SU-DHL-6 (cell line): ENCODE data around the gene COX4I1.

Experiments used
- H2AFZ ChIP-seq: fragments of 200-600 bp; sonication (generic); 2 replicates; pipeline ENCODE4 v1.6.1; 2014; ENCODE audit warnings: low read depth, mild to moderate bottlenecking, moderate library complexity, mixed read lengths, antibody characterized with exemption, low read length; ENCODE audit not compliant: severe bottlenecking
- H3F3A ChIP-seq: fragments of 200-600 bp; shearing (Covaris generic); 2 replicates; pipeline ENCODE4 v1.6.0; 2016; ENCODE audit warnings: antibody characterized with exemption, mild to moderate bottlenecking; ENCODE audit not compliant: insufficient read depth
- H3K27ac ChIP-seq: fragments of 200-600 bp; sonication (generic); 2 replicates; pipeline ENCODE4 v1.5.1; 2016; ENCODE audit warnings: low read depth, mild to moderate bottlenecking, low read length, moderate library complexity, mixed read lengths
- H3K27me3 ChIP-seq: fragments of 200-600 bp; sonication (generic), shearing (Covaris generic); 2 replicates; pipeline ENCODE4 v1.6.0; 2014; ENCODE audit warnings: mild to moderate bottlenecking, low read length
- H3K36me3 ChIP-seq: fragments of 200-600 bp; sonication (generic); 2 replicates; pipeline ENCODE4 v1.6.1; 2014; ENCODE audit warnings: mild to moderate bottlenecking, low read length, mixed read lengths
- H3K4me2 ChIP-seq: fragments of 300-600, 200-600 bp; shearing (Covaris generic), sonication (generic); 2 replicates; pipeline ENCODE4 v1.6.0; 2014; ENCODE audit warnings: low read length, low read depth, mild to moderate bottlenecking; ENCODE audit not compliant: poor library complexity, severe bottlenecking
- H3K4me3 ChIP-seq: fragments of 200-600 bp; sonication (generic); 2 replicates; pipeline ENCODE4 v1.5.1; 2014; ENCODE audit warnings: antibody characterized with exemption, low read length, mild to moderate bottlenecking, mixed read lengths; ENCODE audit not compliant: insufficient read depth, poor library complexity, severe bottlenecking
- H3K79me2 ChIP-seq: fragments of 200-600 bp; sonication (generic); 2 replicates; pipeline ENCODE4 v1.6.1; 2014; ENCODE audit warnings: mild to moderate bottlenecking, low read length, moderate library complexity; ENCODE audit not compliant: insufficient read depth
- H3K9ac ChIP-seq: fragments of 200-600 bp; sonication (generic); 2 replicates; pipeline ENCODE4 v1.7.0; 2014; ENCODE audit warnings: mild to moderate bottlenecking, low read length
- H3K9me2 ChIP-seq: fragments of 200-600 bp; sonication (generic); replicated peaks from 2 replicates; pipeline ENCODE4 v1.6.1; 2014; ENCODE audit warnings: low read length; ENCODE audit not compliant: insufficient read depth
- H3K9me3 ChIP-seq: fragments of 200-600 bp; sonication (generic); 2 replicates; pipeline ENCODE4 v1.6.1; 2014; ENCODE audit warnings: low read length, mixed read lengths; ENCODE audit not compliant: insufficient read depth
- H4K20me1 ChIP-seq: fragments of 200-600 bp; sonication (generic); 2 replicates; pipeline ENCODE4 v1.6.1; 2014; ENCODE audit warnings: low read depth, mild to moderate bottlenecking, antibody characterized with exemption, low read length, moderate library complexity, mixed read lengths
- EZH2phosphoT487 ChIP-seq: fragments of 200-600 bp; sonication (generic), shearing (Covaris generic); conservative IDR thresholded peaks from 2 replicates; pipeline ENCODE4 v1.6.1; 2018; ENCODE audit warnings: mild to moderate bottlenecking, antibody characterized with exemption, low read length, moderate library complexity, mixed read lengths
- TF ChIP-seq, protein P1 (sequence below): fragments of 200-600 bp; sonication (generic); IDR thresholded peaks from one replicate; pipeline ENCODE4 v1.5.1; 2017; ENCODE audit warnings: antibody characterized with exemption, mild to moderate bottlenecking, low read length, moderate library complexity; ENCODE audit not compliant: insufficient read depth, poor library complexity, severe bottlenecking

Gene COX4I1

DNA sequence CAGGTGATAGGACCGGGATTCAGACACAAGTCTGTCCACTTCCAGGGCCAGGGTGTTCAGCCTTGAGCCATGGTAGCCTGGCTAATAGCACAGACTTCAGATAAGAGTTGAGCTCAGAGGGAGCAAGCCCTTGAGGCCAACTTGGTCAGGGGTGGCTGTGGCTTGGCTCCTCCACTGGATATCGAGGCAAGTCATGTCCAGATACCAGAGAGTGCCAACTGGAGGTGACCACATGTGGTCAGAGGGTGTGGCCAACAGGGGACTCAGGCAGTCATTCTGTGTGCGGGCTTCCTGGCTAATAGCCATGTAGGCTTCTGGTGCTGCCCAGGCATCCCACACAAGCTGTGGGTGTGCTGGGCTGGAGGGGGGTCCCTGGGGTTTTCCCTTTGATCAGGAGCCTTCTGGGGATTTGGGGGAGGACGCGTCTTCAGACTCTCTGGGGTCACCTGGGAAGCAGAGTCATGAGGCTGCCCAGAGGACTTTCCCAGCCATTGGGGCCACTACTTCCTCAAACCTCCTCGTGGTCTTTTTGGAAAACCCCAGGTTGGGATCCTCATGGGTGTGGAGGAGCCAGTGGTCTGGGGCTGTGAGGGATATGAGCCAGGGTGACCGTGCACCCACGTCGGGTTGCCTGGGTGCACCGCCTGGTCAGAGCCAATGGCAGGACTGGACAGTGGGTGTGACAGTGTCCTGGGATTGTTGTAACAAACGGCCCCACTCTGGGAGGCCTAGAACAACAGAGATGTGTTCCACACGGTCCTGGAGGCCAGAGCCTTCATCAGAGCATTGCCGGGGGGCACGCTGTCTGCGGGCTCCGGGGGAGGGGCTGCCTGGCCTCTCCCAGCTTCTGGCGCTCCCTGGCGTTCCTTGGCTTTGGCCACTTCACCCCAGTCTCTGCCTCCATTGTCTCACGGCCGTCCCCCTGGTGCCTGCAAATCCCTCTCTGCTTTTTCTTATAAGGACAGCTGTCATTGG is 25.0 kb downstream of the COX4I1 start:
- no peak overlapping the region for H3K4me2 ChIP-seq
- H3K9me3 ChIP-seq: peaks cover 6% of the 10 kb centered on the region; the same call in 1 of the 2 replicates
- H3F3A ChIP-seq: 0 out of 2 replicates have a peak, but pooled peaks cover 8% of the 10 kb centered on the region
- no peaks in the 10 kb centered on the region for H3K36me3 ChIP-seq
- H4K20me1 ChIP-seq: no peaks in the 10 kb centered on the region
- no peak overlapping the region for H3K27ac ChIP-seq
- no peaks in the 10 kb centered on the region for H3K9me2 ChIP-seq
- H3K4me3 ChIP-seq: no peak overlapping the region
- H2AFZ ChIP-seq: no peak overlapping the region
- H3K9ac ChIP-seq: no peak overlapping the region
- H3K79me2 ChIP-seq: no peaks in the 10 kb centered on the region
- H3K27me3 ChIP-seq: no peaks in the 10 kb centered on the region
- TF ChIP-seq EZH2phosphoT487: no peak
- TF ChIP-seq, protein P1, sequence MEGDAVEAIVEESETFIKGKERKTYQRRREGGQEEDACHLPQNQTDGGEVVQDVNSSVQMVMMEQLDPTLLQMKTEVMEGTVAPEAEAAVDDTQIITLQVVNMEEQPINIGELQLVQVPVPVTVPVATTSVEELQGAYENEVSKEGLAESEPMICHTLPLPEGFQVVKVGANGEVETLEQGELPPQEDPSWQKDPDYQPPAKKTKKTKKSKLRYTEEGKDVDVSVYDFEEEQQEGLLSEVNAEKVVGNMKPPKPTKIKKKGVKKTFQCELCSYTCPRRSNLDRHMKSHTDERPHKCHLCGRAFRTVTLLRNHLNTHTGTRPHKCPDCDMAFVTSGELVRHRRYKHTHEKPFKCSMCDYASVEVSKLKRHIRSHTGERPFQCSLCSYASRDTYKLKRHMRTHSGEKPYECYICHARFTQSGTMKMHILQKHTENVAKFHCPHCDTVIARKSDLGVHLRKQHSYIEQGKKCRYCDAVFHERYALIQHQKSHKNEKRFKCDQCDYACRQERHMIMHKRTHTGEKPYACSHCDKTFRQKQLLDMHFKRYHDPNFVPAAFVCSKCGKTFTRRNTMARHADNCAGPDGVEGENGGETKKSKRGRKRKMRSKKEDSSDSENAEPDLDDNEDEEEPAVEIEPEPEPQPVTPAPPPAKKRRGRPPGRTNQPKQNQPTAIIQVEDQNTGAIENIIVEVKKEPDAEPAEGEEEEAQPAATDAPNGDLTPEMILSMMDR: no peak

DNA sequence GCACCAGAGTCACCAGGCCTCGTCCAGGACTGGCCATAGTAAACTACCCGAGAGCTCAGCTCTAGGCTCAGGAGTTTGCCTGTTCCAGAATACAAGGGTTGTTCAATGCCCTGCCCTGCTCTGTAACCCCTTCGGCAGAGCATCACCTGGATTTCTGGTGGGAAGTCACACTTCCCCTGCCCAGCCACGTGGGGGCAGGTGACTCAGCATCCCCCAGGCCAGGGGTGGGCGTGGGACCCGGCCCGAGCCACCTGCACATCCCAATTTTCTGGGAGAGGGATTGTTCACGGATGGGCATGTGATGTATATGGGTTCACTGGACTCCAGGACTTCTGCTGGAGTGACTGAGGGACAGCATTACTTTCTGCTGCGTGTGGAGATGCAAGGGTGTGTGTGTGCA is 25.8 kb downstream of the COX4I1 start:
- no peaks in the 10 kb centered on the region for H3K27me3 ChIP-seq

DNA sequence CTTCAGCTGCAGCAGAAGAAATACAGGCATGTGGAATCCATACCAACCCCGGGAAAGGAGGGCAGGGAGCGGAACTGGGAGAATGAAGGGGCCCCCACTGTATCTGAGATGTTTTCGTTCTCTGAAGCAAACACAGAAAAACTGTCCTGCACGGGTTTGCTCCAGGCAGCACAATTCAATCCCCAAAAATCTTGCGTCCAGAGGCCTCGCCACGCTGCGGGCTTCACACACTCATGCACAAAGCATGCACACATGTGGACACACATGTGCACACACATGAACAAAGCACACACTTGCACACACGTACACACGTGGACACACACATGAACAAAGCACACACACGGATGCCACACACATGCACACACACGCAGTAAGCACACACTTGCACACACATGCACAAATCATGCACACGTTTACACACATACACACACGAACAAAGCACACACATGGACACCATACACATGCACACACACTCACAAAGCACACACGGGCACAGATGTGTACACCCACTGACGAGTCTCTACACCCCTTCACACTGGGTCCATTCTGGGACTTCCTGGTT is 27.3 kb downstream of the COX4I1 start:
- H3K9me3 ChIP-seq: peaks cover 11% of the 10 kb centered on the region; the same call in 1 of the 2 replicates
- H3K9me2 ChIP-seq: no peaks in the 10 kb centered on the region
- H3K27me3 ChIP-seq: no peaks in the 10 kb centered on the region
- no peaks in the 10 kb centered on the region for H4K20me1 ChIP-seq
- 0 out of 2 replicates have a peak, but pooled peaks cover 8% of the 10 kb centered on the region for H3F3A ChIP-seq
- H3K36me3 ChIP-seq: no peaks in the 10 kb centered on the region
- H3K27ac ChIP-seq: no peak overlapping the region
- H2AFZ ChIP-seq: no peak overlapping the region
- no peak overlapping the region for H3K9ac ChIP-seq
- TF ChIP-seq, protein P1: no peak
- TF ChIP-seq EZH2phosphoT487: no peak
- no peak overlapping the region for H3K4me3 ChIP-seq
- no peak overlapping the region for H3K4me2 ChIP-seq
- H3K79me2 ChIP-seq: no peaks in the 10 kb centered on the region

More for the DNA sequence above, 25.8 kb downstream of the COX4I1 start:
- Histone ChIP-seq H3K36me3 (no peaks in the 10 kb centered on the region), H3K4me2 (no peak overlapping the region), H3K9me3 (peaks cover 11% of the 10 kb centered on the region; the same call in 1 of the 2 replicates), H3K9ac (no peak overlapping the region), H4K20me1 (no peaks in the 10 kb centered on the region), H3K79me2 (no peaks in the 10 kb centered on the region), H3K9me2 (no peaks in the 10 kb centered on the region), H3F3A (0 out of 2 replicates have a peak, but pooled peaks cover 8% of the 10 kb centered on the region), H3K4me3 (no peak overlapping the region), H3K27ac (no peak overlapping the region), H2AFZ (no peak overlapping the region)
- no peak for TF ChIP-seq EZH2phosphoT487
- TF ChIP-seq, protein P1: peak; percentile 28
